Panc1 (cell line): ENCODE data around the gene TMEM151B. TPM values are rescaled to one million over a fixed set of nuclear protein-coding genes. Genes with fewer than 3 reads are reported as not detected.

Source experiments
- ATAC-seq: fragments of 200-7000 bp; cut with Tn5 transposase; 2 replicates; pipeline ENCODE4 v1.9.1; 2020; ENCODE audit warnings: mild to moderate bottlenecking, moderate library complexity
- BruUV-seq: library from RNA; stranded (reverse); fragments of 400-500 nt; replicated peaks from 2 replicates; lab custom pipeline; 2021; lab: Mats Ljungman, UMichigan
- CTCF ChIA-PET: fragments of 300-600 bp; sonication (Branson Sonifier 250); formaldehyde crosslinking; loops from one replicate; lab custom pipeline; 2022; ENCODE audit warnings: antibody characterized with exemption; lab: Charles Lee
- POLR2A ChIA-PET: fragments of 300-600 bp; sonication (Branson Sonifier 250); formaldehyde crosslinking; loops from one replicate; lab custom pipeline; 2022; ENCODE audit warnings: antibody characterized with exemption; lab: Charles Lee
- DNase-seq: peaks from one replicate; pipeline ENCODE4 v3.0.0-alpha.2; 2010; ENCODE audit warnings: low read depth, low spot score
- H3K27ac ChIP-seq: 2 replicates; pipeline ENCODE4 v1.5.1; 2011; ENCODE audit warnings: mild to moderate bottlenecking, low read length, inconsistent platforms
- H3K27me3 ChIP-seq: fragments of 200-500 bp; sonication (Bioruptor generic); 2 replicates; pipeline ENCODE4 v1.6.0; 2014; ENCODE audit warnings: low read length, inconsistent platforms; ENCODE audit not compliant: control insufficient read depth, insufficient read depth
- H3K36me3 ChIP-seq: fragments of 200-500 bp; sonication (Bioruptor generic); 2 replicates; pipeline ENCODE4 v1.5.1; 2014; ENCODE audit warnings: inconsistent platforms, mild to moderate bottlenecking, low read length, moderate library complexity; ENCODE audit not compliant: control insufficient read depth, insufficient read depth
- H3K4me1 ChIP-seq: 2 replicates; pipeline ENCODE4 v1.5.1; 2011; ENCODE audit warnings: inconsistent platforms, mild to moderate bottlenecking, low read length, moderate library complexity; ENCODE audit not compliant: control insufficient read depth, insufficient read depth
- H3K4me3 ChIP-seq, 2 experiments: 2 replicates each; pipeline ENCODE4 v1.5.1; 2011 to 2012; ENCODE audit warnings: low read depth in 2 of 2, low read length in 2 of 2, mild to moderate bottlenecking in 2 of 2, inconsistent platforms in 1 of 2, moderate library complexity in 1 of 2
- H3K9me3 ChIP-seq: fragments of 200-500 bp; sonication (Bioruptor generic); 2 replicates; pipeline ENCODE4 v1.5.1; 2014; ENCODE audit warnings: low read depth, mild to moderate bottlenecking, inconsistent platforms, low read length, moderate library complexity; ENCODE audit not compliant: control insufficient read depth, insufficient read depth
- POLR2AphosphoS5 ChIP-seq: IDR thresholded peaks from 2 replicates; pipeline ENCODE4 v1.6.1; 2012; ENCODE audit warnings: mild to moderate bottlenecking, low read depth, low read length, moderate library complexity
- SIN3A ChIP-seq: IDR thresholded peaks from 2 replicates; pipeline ENCODE4 v1.6.1; 2012; ENCODE audit warnings: low read depth, mild to moderate bottlenecking, low read length, moderate library complexity, borderline replicate concordance; ENCODE audit not compliant: insufficient read depth
- TCF7L2 ChIP-seq: IDR thresholded peaks from 2 replicates; pipeline ENCODE4 v1.6.1; 2011; ENCODE audit warnings: mild to moderate bottlenecking, low read depth, low read length, inconsistent platforms
- in situ Hi-C: cut with HindIII; loops from 2 replicates; pipeline ENCODE4 v1.10.0; 2016; ENCODE audit warnings: low sequenced_read_pairs, low pct_unique_long_range_greater_than_20kb
- intact Hi-C: fragments of 100-400 bp; cut with micrococcal nuclease; formaldehyde crosslinking; loops from one replicate; pipeline ENCODE4 v1.10.0; 2022; ENCODE audit not compliant: unreplicated experiment
- total RNA-seq: library from RNA; stranded (reverse); gene quantifications from one replicate; pipeline ENCODE4 v1.2.1, GENCODE V29; 2021; ENCODE audit not compliant: unreplicated experiment
- TF ChIP-seq, protein P1 (sequence below): fragments of 450-650 bp; IDR thresholded peaks from 2 replicates; pipeline ENCODE4 v1.5.1; 2017; ENCODE audit warnings: mild to moderate bottlenecking
- TF ChIP-seq, protein P2 (sequence below), 2 experiments: IDR thresholded peaks; 2 replicates each; pipeline ENCODE4 v1.6.1; 2011 to 2012; ENCODE audit warnings: low read depth in 2 of 2, control low read depth in 1 of 2, low read length in 1 of 2, mild to moderate bottlenecking in 1 of 2, moderate library complexity in 1 of 2; ENCODE audit not compliant: insufficient read depth in 1 of 2

Gene TMEM151B
- total RNA-seq, 1 experiment from 2014 or later: 0.18 TPM

DNA sequence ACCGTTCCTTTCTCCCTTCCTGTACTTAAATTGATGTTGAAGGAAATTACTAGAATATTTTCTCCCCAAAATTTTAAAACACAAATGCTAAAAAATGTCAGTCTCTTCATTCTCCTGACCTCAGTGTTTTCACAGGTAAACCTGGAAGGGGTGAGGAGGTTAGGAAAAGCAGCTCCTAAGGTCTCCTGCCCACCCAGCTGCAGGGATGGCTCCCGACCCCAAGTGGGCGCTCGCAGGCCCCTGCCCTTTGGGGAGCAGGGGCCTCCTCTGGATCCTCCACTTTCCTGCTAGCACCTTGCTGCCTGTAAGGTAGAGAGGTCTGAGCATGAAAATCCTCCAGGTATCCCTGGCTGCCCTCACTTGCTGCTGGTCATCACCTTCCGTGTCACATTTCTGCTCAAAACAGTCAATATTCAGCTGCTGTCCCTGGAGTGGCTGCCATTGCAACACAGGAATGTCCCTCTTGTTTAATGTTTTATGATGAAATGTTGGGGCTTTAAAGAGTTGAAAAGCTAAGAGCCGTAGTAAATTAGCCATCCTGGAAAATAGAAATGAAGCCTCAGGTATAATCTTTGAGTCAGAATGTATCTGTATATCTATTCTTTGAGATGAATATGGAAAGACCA, 34.2 kb upstream of the TMEM151B start:
- ATAC-seq (no peak), DNase-seq (no peak)
- H3K27me3 ChIP-seq: no peaks in the 10 kb centered on the region
- H3K36me3 ChIP-seq: peaks cover 3% of the 10 kb centered on the region; the same call in 1 of the 2 replicates
- TF ChIP-seq TCF7L2: no peak
- TF ChIP-seq, protein P1, sequence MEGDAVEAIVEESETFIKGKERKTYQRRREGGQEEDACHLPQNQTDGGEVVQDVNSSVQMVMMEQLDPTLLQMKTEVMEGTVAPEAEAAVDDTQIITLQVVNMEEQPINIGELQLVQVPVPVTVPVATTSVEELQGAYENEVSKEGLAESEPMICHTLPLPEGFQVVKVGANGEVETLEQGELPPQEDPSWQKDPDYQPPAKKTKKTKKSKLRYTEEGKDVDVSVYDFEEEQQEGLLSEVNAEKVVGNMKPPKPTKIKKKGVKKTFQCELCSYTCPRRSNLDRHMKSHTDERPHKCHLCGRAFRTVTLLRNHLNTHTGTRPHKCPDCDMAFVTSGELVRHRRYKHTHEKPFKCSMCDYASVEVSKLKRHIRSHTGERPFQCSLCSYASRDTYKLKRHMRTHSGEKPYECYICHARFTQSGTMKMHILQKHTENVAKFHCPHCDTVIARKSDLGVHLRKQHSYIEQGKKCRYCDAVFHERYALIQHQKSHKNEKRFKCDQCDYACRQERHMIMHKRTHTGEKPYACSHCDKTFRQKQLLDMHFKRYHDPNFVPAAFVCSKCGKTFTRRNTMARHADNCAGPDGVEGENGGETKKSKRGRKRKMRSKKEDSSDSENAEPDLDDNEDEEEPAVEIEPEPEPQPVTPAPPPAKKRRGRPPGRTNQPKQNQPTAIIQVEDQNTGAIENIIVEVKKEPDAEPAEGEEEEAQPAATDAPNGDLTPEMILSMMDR: peak; percentile 11; the same call in 1 of the 2 replicates
- no peak overlapping the region for H3K4me3 ChIP-seq
- intact Hi-C loops (loop anchor here (5.0 kb wide), 1 partner anchor 64 kb away; no protein-coding TSS in a partner anchor), in situ Hi-C loops (no loop called here)
- ChIA-PET POLR2A (no interaction called here), CTCF (interaction anchor here (0.6 kb wide), 1 partner anchor 14 kb away, joined by 5 read pairs; no protein-coding TSS in a partner anchor)
- BruUV-seq: TSS peak; percentile 16
- peaks cover 60% of the 10 kb centered on the region for H3K4me1 ChIP-seq
- H3K9me3 ChIP-seq: no peaks in the 10 kb centered on the region
- peak overlapping the region; percentile 92 for H3K27ac ChIP-seq

DNA sequence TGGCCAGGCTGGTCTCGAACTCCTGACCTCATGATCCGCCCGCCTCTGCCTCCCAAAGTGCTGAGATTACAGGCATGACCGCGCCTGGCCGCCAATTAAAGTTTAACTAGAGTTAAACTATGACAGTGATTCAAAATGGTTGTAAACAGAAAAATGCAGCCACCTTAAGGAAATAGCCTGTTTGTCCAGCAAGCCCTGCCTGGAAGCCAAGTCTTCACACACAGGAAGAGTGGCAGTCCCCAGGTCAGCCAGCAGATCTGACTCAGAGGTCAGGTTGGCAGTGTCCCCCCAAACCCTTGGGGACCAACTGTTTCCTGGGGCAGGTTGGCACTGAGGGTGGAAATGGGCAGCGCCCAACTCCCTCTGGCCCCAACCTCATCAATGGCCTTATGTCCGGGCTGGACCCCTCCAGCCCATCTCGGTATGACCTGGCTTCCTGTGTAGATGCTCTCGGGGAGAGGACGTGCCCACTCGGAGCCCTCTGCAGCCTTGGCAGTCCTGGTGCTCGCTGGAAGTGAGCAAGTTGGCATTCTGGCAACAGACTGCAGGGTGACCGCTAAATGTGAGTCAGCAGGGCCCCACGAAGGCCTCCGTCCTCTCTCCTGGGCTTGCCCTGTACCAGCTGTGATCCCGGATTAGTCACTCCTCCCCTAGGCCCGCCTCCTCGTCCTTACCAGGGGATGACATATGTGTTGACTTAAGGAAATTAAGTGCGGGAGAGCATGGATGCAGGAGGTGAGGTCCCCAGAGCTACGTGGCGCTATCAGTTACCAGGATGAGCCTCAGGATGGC, 33.0 kb upstream of the TMEM151B start:
- Histone ChIP-seq H3K9me3 (no peaks in the 10 kb centered on the region), H3K36me3 (peaks cover 3% of the 10 kb centered on the region; the same call in 1 of the 2 replicates), H3K27ac (peak overlapping the region; percentile 92), H3K4me1 (peaks cover 60% of the 10 kb centered on the region), H3K27me3 (no peaks in the 10 kb centered on the region), H3K4me3 (peak overlapping the region; percentile 49 to 67)
- peak; percentile 82 for TF ChIP-seq POLR2AphosphoS5
- TF ChIP-seq TCF7L2: no peak
- in situ Hi-C loops (no loop called here), intact Hi-C loops (loop anchor here (5.0 kb wide), 1 partner anchor 65 kb away; no protein-coding TSS in a partner anchor)
- ChIA-PET CTCF (interaction anchor here (0.6 to 1.0 kb wide), 5 partner anchors 12 to 69 kb away, joined by 3 to 7 read pairs (median 6); partner anchors contain the start of gene SLC29A1), POLR2A (interaction anchor here (0.5 to 1.0 kb wide), 4 partner anchors 13 to 68 kb away, joined by 3 to 7 read pairs (median 3); no protein-coding TSS in a partner anchor)
- ATAC-seq: peak; percentile 91
- BruUV-seq: TSS peak; percentile 98
- peak; percentile 95 for DNase-seq

DNA sequence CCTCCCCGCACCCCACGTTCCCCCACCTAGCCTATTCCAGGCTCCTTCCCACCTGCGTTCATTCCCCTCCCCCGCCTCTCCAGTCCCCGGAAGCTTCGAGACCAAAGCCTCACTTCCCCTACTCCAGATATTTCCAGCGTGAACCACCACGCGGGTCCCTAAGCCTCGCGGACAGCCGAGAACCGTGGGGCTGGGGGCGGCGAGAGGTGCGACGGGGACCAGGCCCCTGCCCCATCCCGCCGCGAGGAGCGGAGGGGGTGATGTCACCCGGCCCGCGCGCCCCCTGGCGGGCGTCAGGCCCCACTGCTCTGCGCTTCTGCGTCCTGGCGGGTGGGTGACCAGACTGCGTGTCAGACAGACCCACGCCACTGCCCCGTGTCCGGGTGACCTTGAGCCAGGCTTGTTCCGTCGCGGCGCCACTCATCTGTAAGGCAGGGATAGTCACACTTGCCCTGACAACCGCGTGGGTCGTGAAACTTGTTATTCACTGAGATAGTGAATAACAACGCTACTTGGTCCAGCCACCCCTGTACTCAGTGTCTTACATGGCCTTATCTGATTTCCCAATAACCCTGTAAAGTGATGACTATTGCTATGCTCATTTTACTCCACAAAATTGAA, 32.3 kb upstream of the TMEM151B start:
- Histone ChIP-seq H3K9me3 (no peaks in the 10 kb centered on the region), H3K4me3 (peak overlapping the region; percentile 49 to 67), H3K4me1 (peaks cover 53% of the 10 kb centered on the region), H3K36me3 (peaks cover 3% of the 10 kb centered on the region; the same call in 1 of the 2 replicates), H3K27me3 (no peaks in the 10 kb centered on the region), H3K27ac (peak overlapping the region; percentile 92)
- POLR2A ChIA-PET: interaction anchor here (0.7 to 1.0 kb wide), 2 partner anchors 14 to 68 kb away, joined by 3 read pairs; no protein-coding TSS in a partner anchor
- in situ Hi-C loops (no loop called here), intact Hi-C loops (loop anchor here (5.0 kb wide), 1 partner anchor 66 kb away; no protein-coding TSS in a partner anchor)
- no TSS peak for BruUV-seq
- ATAC-seq (peak; percentile 80), DNase-seq (no peak)
- TF ChIP-seq, protein P1: peak; percentile 98
- TF ChIP-seq POLR2AphosphoS5 (peak; percentile 66; the same call in 1 of the 2 replicates), SIN3A (0 out of 2 replicates have a peak, but pooled peaks have one; percentile 50)
- TF ChIP-seq, protein P2, sequence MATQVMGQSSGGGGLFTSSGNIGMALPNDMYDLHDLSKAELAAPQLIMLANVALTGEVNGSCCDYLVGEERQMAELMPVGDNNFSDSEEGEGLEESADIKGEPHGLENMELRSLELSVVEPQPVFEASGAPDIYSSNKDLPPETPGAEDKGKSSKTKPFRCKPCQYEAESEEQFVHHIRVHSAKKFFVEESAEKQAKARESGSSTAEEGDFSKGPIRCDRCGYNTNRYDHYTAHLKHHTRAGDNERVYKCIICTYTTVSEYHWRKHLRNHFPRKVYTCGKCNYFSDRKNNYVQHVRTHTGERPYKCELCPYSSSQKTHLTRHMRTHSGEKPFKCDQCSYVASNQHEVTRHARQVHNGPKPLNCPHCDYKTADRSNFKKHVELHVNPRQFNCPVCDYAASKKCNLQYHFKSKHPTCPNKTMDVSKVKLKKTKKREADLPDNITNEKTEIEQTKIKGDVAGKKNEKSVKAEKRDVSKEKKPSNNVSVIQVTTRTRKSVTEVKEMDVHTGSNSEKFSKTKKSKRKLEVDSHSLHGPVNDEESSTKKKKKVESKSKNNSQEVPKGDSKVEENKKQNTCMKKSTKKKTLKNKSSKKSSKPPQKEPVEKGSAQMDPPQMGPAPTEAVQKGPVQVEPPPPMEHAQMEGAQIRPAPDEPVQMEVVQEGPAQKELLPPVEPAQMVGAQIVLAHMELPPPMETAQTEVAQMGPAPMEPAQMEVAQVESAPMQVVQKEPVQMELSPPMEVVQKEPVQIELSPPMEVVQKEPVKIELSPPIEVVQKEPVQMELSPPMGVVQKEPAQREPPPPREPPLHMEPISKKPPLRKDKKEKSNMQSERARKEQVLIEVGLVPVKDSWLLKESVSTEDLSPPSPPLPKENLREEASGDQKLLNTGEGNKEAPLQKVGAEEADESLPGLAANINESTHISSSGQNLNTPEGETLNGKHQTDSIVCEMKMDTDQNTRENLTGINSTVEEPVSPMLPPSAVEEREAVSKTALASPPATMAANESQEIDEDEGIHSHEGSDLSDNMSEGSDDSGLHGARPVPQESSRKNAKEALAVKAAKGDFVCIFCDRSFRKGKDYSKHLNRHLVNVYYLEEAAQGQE (IDR thresholded peaks at IDR 0.05; ENCODE audit: insufficient read depth in 1 of 2, low read depth in 2 of 2, low read length in 1 of 2): no peak
- CTCF ChIA-PET: interaction anchor here (0.6 to 1.0 kb wide), 4 partner anchors 13 to 69 kb away, joined by 3 to 7 read pairs (median 6); partner anchors contain the start of gene SLC29A1
